Measurements from ENCODE around the gene ZNF865. TPM values are rescaled to one million over a fixed set of nuclear protein-coding genes. Genes with fewer than 3 reads are reported as not detected.

The ZNF865 gene
- total and polyA plus RNA-seq, 10 of the 15 experiments (the other 5 are each of a cell fraction or from before 2014, with no cell fraction given), result 0.02 to 18.3 (median 0.90) TPM

GRCh38 chr19:55645512-55645881, 40.0 kb downstream of the ZNF865 start:
- ChIA-PET SMC1A (ENCODE audit: uncharacterized antibody, unreplicated experiment) (interaction anchor here (0.7 kb wide), 1 partner anchor 13 kb away, joined by 3 read pairs; no protein-coding TSS in a partner anchor), POLR2A (interaction anchor here (0.6 to 3.3 kb wide), 4 partner anchors 9 to 1184 kb away, joined by 3 to 20 read pairs (median 7); partner anchors contain the start of gene U2AF2), RAD21 (ENCODE audit: unreplicated experiment) (interaction anchor here (0.7 kb wide), 1 partner anchor 39 kb away, joined by 3 read pairs; no protein-coding TSS in a partner anchor), CTCF (interaction anchor here (0.6 to 4.6 kb wide), 5 partner anchors 8 to 179 kb away, joined by 3 to 52 read pairs (median 3); partner anchors contain the start of gene U2AF2)
- intact Hi-C loops (cut with micrococcal nuclease; ENCODE audit: unreplicated experiment), result no loop called here
- Histone ChIP-seq H3K9ac (ENCODE audit: control insufficient read depth, insufficient read depth, low read length) (peak overlapping the region; percentile 10; the same call in 1 of the 2 replicates), H3K27ac (ENCODE audit: control insufficient read depth, insufficient read depth) (no peak overlapping the region), H4K20me1 (ENCODE audit: control insufficient read depth, insufficient read depth) (no peaks in the 10 kb centered on the region), H2AFZ (ENCODE audit: control insufficient read depth, low read depth, low read length) (no peak overlapping the region), H3K4me3 (peak overlapping the region; percentile 95; the same call in 1 of the 2 replicates), H3K4me2 (ENCODE audit: control insufficient read depth, insufficient read depth) (peak overlapping the region; percentile 91), H3K36me3 (ENCODE audit: control insufficient read depth in 2 of 2, insufficient read depth in 2 of 2, low read length in 1 of 2) (0 out of 4 replicates have a peak, but pooled peaks cover 0 to 2% of the 10 kb centered on the region in 2 experiments), H3K4me1 (ENCODE audit: control insufficient read depth, insufficient read depth, low read length) (peaks cover 25% of the 10 kb centered on the region), H3K27me3 (replicated peaks in 1 of 2; ENCODE audit: control insufficient read depth in 2 of 2, insufficient read depth in 2 of 2, low read length in 1 of 2) (no peaks in the 10 kb centered on the region), H3K79me2 (ENCODE audit: control insufficient read depth, insufficient read depth, low read length) (peaks cover 64% of the 10 kb centered on the region), H3K9me3 (replicated peaks; ENCODE audit: control insufficient read depth, insufficient read depth, low read length) (no peaks in the 10 kb centered on the region)
- WGBS (ENCODE audit: insufficient coverage, insufficient replicate concordance, low lambda C conversion rate, missing lambda C conversion rate), result 31% methylated on average over 5 of the region's 5 CpGs
- DNase-seq (ENCODE audit: low read depth, low spot score) (no peak), FAIRE-seq (no peak), ATAC-seq (no peak)
- no TSS peak for BruUV-seq (replicated peaks)
- TF ChIP-seq TCF7 (IDR thresholded peaks at IDR 0.05; ENCODE audit: borderline replicate concordance) (no peak), POLR2AphosphoS5 (IDR thresholded peaks at IDR 0.05; ENCODE audit: low read length) (no peak), YY1 (IDR thresholded peaks at IDR 0.05; ENCODE audit: low read depth, low read length) (no peak), RCOR1 (conservative IDR thresholded peaks at IDR 0.05; ENCODE audit: low read depth, low read length) (no peak), SRF (IDR thresholded peaks at IDR 0.05; ENCODE audit: low read depth in 2 of 2, low read length in 2 of 2) (no peak), RELB (IDR thresholded peaks at IDR 0.05; ENCODE audit: low read depth) (no peak), ZBTB33 (IDR thresholded peaks at IDR 0.05) (no peak), KAT2A (conservative IDR thresholded peaks at IDR 0.05; ENCODE audit: control insufficient read depth, low read depth, low read length) (no peak), FOXK2 (IDR thresholded peaks at IDR 0.05) (no peak), NR2C1 (IDR thresholded peaks at IDR 0.05) (no peak), RBBP5 (conservative IDR thresholded peaks at IDR 0.05) (no peak), MAX (IDR thresholded peaks at IDR 0.05; ENCODE audit: low read depth, low read length) (no peak), SIN3A (IDR thresholded peaks at IDR 0.05; ENCODE audit: low read depth, low read length) (no peak)
- in situ Hi-C loops (cut with MboI), result no loop called here
